ENCODE data around the gene SLC4A11. TPM values are rescaled to one million over a fixed set of nuclear protein-coding genes. Genes with fewer than 3 reads are reported as not detected.
A peak's percentile ranks its signal among the peaks of the same experiment; 100 is the strongest.

SLC4A11 gene
- total and polyA plus RNA-seq, 9 donors, result 0.12 to 10.2 (median 0.74) TPM; not detected in 1

- Histone ChIP-seq H3K9me3 (no peaks in the 10 kb centered on the region), H3K4me1 (ENCODE audit: insufficient read depth) (no peaks in the 10 kb centered on the region), H3K36me3 (no peaks in the 10 kb centered on the region), H3K27ac (no peak overlapping the region), H3K4me3 (no peak overlapping the region), H3K27me3 (no peaks in the 10 kb centered on the region)
- intact Hi-C loops (cut with DNase I), result no loop called here
- no peak for TF ChIP-seq POLR2A (IDR thresholded peaks at IDR 0.05)
- no peak for DNase-seq
- 91 to 97% (median 95%) methylated on average over 4 to 5 of the region's 5 CpGs for WGBS, 3 donors
These were observed 16.7 kb upstream of the SLC4A11 start for GRCh38 chr20:3255728-3256127.

DNA sequence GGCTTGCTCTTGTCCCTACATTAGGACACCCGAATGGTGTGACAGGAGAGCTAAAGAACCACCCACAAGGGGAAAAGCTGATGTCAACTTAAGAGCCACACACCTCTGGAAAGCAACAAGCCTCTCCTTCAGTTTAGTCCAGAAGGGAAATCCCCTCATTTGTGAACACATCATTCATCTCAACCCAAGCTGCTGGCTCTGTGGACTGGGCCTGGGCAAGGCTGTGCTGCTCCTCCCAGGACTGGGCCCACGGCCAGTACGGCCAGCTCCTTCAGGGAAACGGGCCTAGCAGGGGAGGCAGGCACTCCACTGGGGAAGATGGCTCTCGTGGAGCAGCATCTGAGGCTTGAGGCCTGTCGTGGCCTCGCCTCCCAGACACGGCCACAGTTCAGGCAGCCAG, 12.8 kb upstream of the SLC4A11 start:
- intact Hi-C loops (cut with DNase I), result no loop called here
- Histone ChIP-seq H3K36me3 (no peaks in the 10 kb centered on the region), H3K9me3 (no peaks in the 10 kb centered on the region), H3K27me3 (no peaks in the 10 kb centered on the region), H3K4me3 (no peak overlapping the region), H3K4me1 (ENCODE audit: insufficient read depth) (peaks cover 6% of the 10 kb centered on the region), H3K27ac (no peak overlapping the region)
- no peak for DNase-seq
- 57 to 67% (median 64%) methylated on average over 8 of the region's 8 CpGs for WGBS, 3 donors
- TF ChIP-seq, protein P1, sequence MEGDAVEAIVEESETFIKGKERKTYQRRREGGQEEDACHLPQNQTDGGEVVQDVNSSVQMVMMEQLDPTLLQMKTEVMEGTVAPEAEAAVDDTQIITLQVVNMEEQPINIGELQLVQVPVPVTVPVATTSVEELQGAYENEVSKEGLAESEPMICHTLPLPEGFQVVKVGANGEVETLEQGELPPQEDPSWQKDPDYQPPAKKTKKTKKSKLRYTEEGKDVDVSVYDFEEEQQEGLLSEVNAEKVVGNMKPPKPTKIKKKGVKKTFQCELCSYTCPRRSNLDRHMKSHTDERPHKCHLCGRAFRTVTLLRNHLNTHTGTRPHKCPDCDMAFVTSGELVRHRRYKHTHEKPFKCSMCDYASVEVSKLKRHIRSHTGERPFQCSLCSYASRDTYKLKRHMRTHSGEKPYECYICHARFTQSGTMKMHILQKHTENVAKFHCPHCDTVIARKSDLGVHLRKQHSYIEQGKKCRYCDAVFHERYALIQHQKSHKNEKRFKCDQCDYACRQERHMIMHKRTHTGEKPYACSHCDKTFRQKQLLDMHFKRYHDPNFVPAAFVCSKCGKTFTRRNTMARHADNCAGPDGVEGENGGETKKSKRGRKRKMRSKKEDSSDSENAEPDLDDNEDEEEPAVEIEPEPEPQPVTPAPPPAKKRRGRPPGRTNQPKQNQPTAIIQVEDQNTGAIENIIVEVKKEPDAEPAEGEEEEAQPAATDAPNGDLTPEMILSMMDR (IDR thresholded peaks at IDR 0.05), result no peak
- TF ChIP-seq POLR2A (IDR thresholded peaks at IDR 0.05) (no peak), EP300 (IDR thresholded peaks at IDR 0.05) (no peak)

- Histone ChIP-seq H3K9me3 (no peaks in the 10 kb centered on the region), H3K36me3 (no peaks in the 10 kb centered on the region), H3K4me1 (ENCODE audit: insufficient read depth) (peaks cover 6% of the 10 kb centered on the region), H3K27ac (no peak overlapping the region), H3K4me3 (no peak overlapping the region), H3K27me3 (no peaks in the 10 kb centered on the region)
- intact Hi-C loops (cut with DNase I), result no loop called here
- TF ChIP-seq EP300 (IDR thresholded peaks at IDR 0.05), result no peak
- 33 to 48% (median 45%) methylated on average over 10 of the region's 10 CpGs for WGBS, 3 donors
- DNase-seq, result peak in 2 of 5 donors; percentile 21 to 66
These were observed 11.1 kb upstream of the SLC4A11 start for GRCh38 chr20:3250091-3250504.

GRCh38 chr20:3248993-3249347, 10.0 kb upstream of the SLC4A11 start:
- Histone ChIP-seq H3K4me1 (ENCODE audit: insufficient read depth) (peaks cover 6% of the 10 kb centered on the region), H3K4me3 (no peak overlapping the region), H3K9me3 (no peaks in the 10 kb centered on the region), H3K27me3 (no peaks in the 10 kb centered on the region), H3K27ac (no peak overlapping the region), H3K36me3 (no peaks in the 10 kb centered on the region)
- DNase-seq, result no peak
- intact Hi-C loops (cut with DNase I), result no loop called here
- no peak for TF ChIP-seq POLR2A (IDR thresholded peaks at IDR 0.05)
- TF ChIP-seq, protein P1 (IDR thresholded peaks at IDR 0.05), result no peak
- no peak for TF ChIP-seq EP300 (IDR thresholded peaks at IDR 0.05)
- 29 to 53% (median 29%) methylated on average over 13 to 18 of the region's 18 CpGs for WGBS, 3 donors

- WGBS, 3 donors, result 10 to 14% (median 12%) methylated on average over 40 to 53 of the region's 53 CpGs
- intact Hi-C loops (cut with DNase I), result no loop called here
- Histone ChIP-seq H3K36me3 (no peaks in the 10 kb centered on the region), H3K4me1 (ENCODE audit: insufficient read depth) (peaks cover 6% of the 10 kb centered on the region), H3K4me3 (no peak overlapping the region), H3K9me3 (no peaks in the 10 kb centered on the region), H3K27ac (no peak overlapping the region), H3K27me3 (no peaks in the 10 kb centered on the region)
- DNase-seq, result peak in 1 of 5 donors; percentile 53
- TF ChIP-seq, protein P1 (IDR thresholded peaks at IDR 0.05), result no peak
- TF ChIP-seq EP300 (IDR thresholded peaks at IDR 0.05) (no peak), POLR2A (IDR thresholded peaks at IDR 0.05) (no peak)
These were observed 9.4 kb upstream of the SLC4A11 start for GRCh38 chr20:3248167-3248992.

Measured in ovary (tissue), 9 donors.